Kidney epithelial cell (primary cell): ENCODE results near the gene GINM1. TPM values are rescaled to one million over a fixed set of nuclear protein-coding genes. Genes with fewer than 3 reads are reported as not detected.

ENCODE experiments used
- DNase-seq: peaks from one replicate; pipeline ENCODE4 v3.0.0-alpha.2; 2010; ENCODE audit warnings: low read depth
- H3K27me3 ChIP-seq: 2 replicates; pipeline ENCODE4 v1.6.0; 2011; ENCODE audit warnings: low read length; ENCODE audit not compliant: control insufficient read depth, insufficient read depth
- H3K36me3 ChIP-seq: 2 replicates; pipeline ENCODE4 v1.5.1; 2011; ENCODE audit warnings: low read length; ENCODE audit not compliant: control insufficient read depth, insufficient read depth
- H3K4me3 ChIP-seq: 2 replicates; pipeline ENCODE4 v1.5.1; 2011; ENCODE audit warnings: low read depth, mild to moderate bottlenecking, control low read depth, low read length
- total RNA-seq: library from RNA; depleted of rRNA; stranded (reverse); fragments of >200 nt; gene quantifications from 2 replicates; pipeline ENCODE4 v1.2.3, GENCODE V29; 2015
- TF ChIP-seq, protein P1 (sequence below): IDR thresholded peaks from 2 replicates; pipeline ENCODE4 v1.5.1; 2011; ENCODE audit warnings: mild to moderate bottlenecking, moderate library complexity, low read length, control low read depth, inconsistent platforms; ENCODE audit not compliant: insufficient read depth, poor library complexity, severe bottlenecking

Gene GINM1
- total RNA-seq, 1 donor from 2014 or later: 39.1 TPM

- DNase-seq: no peak
- TF ChIP-seq, protein P1, sequence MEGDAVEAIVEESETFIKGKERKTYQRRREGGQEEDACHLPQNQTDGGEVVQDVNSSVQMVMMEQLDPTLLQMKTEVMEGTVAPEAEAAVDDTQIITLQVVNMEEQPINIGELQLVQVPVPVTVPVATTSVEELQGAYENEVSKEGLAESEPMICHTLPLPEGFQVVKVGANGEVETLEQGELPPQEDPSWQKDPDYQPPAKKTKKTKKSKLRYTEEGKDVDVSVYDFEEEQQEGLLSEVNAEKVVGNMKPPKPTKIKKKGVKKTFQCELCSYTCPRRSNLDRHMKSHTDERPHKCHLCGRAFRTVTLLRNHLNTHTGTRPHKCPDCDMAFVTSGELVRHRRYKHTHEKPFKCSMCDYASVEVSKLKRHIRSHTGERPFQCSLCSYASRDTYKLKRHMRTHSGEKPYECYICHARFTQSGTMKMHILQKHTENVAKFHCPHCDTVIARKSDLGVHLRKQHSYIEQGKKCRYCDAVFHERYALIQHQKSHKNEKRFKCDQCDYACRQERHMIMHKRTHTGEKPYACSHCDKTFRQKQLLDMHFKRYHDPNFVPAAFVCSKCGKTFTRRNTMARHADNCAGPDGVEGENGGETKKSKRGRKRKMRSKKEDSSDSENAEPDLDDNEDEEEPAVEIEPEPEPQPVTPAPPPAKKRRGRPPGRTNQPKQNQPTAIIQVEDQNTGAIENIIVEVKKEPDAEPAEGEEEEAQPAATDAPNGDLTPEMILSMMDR: no peak
- Histone ChIP-seq H3K27me3 (no peaks in the 10 kb centered on the region), H3K4me3 (no peak overlapping the region), H3K36me3 (no peaks in the 10 kb centered on the region)
Measured at GRCh38 chr6:149608381-149608982, 42.3 kb downstream of the GINM1 start.

- TF ChIP-seq, protein P1: no peak
- no peak for DNase-seq
- Histone ChIP-seq H3K27me3 (no peaks in the 10 kb centered on the region), H3K36me3 (no peaks in the 10 kb centered on the region), H3K4me3 (no peak overlapping the region)
Measured at GRCh38 chr6:149614337-149614736, 48.2 kb downstream of the GINM1 start.

GRCh38 chr6:149615805-149616204 is 49.6 kb downstream of the GINM1 start:
- DNase-seq: no peak
- no peak overlapping the region for H3K4me3 ChIP-seq
- no peaks in the 10 kb centered on the region for H3K27me3 ChIP-seq
- TF ChIP-seq, protein P1: no peak
- no peaks in the 10 kb centered on the region for H3K36me3 ChIP-seq

DNA sequence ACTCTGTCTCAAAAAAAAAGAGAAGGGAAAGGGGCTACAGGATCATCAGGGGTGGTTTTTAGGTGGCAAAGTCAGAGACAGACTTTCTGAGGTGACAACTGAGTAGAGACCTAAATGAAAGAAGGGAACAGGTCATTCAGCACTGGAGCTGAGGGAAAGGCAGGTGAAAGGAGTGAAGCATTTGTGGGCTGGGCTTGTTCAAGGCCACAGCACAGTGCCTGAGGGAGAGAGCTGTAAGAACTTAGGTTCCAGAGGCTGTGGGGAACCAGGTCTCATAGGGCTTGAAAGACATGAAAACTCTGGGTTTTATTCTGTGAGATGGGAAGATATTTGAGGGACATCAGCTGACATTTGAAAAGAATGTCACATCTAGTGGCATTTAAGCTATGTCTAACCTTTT is 61.5 kb downstream of the GINM1 start:
- no peak overlapping the region for H3K4me3 ChIP-seq
- DNase-seq: no peak
- no peaks in the 10 kb centered on the region for H3K27me3 ChIP-seq
- TF ChIP-seq, protein P1: no peak
- no peaks in the 10 kb centered on the region for H3K36me3 ChIP-seq

GRCh38 chr6:149628875-149629510 is 62.8 kb downstream of the GINM1 start:
- no peaks in the 10 kb centered on the region for H3K27me3 ChIP-seq
- TF ChIP-seq, protein P1: no peak
- no peak for DNase-seq
- no peaks in the 10 kb centered on the region for H3K36me3 ChIP-seq
- no peak overlapping the region for H3K4me3 ChIP-seq

DNA sequence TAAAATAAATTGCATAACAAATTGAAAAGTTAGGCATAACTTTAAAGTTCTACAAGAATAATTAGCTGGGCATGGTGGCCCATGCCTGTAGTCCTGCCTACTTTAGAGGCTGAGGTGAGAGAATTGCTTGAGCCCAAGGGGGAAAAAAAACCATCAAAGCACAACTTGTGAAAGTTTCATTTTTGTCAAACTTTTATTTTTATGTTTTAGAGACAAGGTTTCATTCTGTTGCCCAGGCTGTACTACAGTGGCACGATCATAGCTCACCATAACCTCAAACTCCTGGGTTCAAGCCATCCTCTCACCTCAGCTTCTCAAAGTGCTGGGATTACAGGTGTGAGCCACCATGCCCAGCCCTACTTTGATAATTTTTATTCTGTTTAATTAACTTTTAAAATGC is 68.1 kb downstream of the GINM1 start:
- no peak for DNase-seq
- TF ChIP-seq, protein P1: no peak
- Histone ChIP-seq H3K36me3 (peaks cover 1% of the 10 kb centered on the region), H3K4me3 (no peak overlapping the region), H3K27me3 (no peaks in the 10 kb centered on the region)
